Measurements from ENCODE around the gene KASH5.

Gene KASH5

GRCh38 chr19:49425178-49425577 lies 37.1 kb downstream of the KASH5 start, which contains the start of gene GFY:
Gene GFY, plus strand, starts transcription at chr19:49425388. Its CDS starts 1,043 bp downstream, at chr19:49426431.
- no peak within 1 kb of the TSS for H3K27ac ChIP-seq (replicated peaks)
- H3K27me3 ChIP-seq (ENCODE audit: insufficient read depth, poor library complexity, severe bottlenecking) = peaks cover 87% of the 10 kb centered on the region
- no peak for DNase-seq (ENCODE audit: low read depth in 1 of 2, low spot score in 1 of 2)
- no peak within 1 kb of the TSS for H3K4me3 ChIP-seq (replicated peaks; ENCODE audit: insufficient read depth, low read length)
- no peak for TF ChIP-seq SPI1 (IDR thresholded peaks at IDR 0.05; ENCODE audit: borderline replicate concordance, low read depth)
- no peak for TF ChIP-seq POLR2AphosphoS5 (IDR thresholded peaks at IDR 0.05; ENCODE audit: low read depth)
- TF ChIP-seq REST (IDR thresholded peaks at IDR 0.05; ENCODE audit: insufficient replicate concordance, low read depth) = no peak
- TF ChIP-seq CTCF (IDR thresholded peaks at IDR 0.05; ENCODE audit: insufficient read depth, low read length) = no peak
- no peak for TF ChIP-seq GABPA (IDR thresholded peaks at IDR 0.05; ENCODE audit: low read depth)

- Histone ChIP-seq H3K4me3 (replicated peaks; ENCODE audit: insufficient read depth, low read length) (no peak overlapping the region), H3K27ac (replicated peaks) (no peak overlapping the region), H3K27me3 (ENCODE audit: insufficient read depth, poor library complexity, severe bottlenecking) (peaks cover 86% of the 10 kb centered on the region)
- TF ChIP-seq CTCF (IDR thresholded peaks at IDR 0.05; ENCODE audit: insufficient read depth, low read length) (no peak), REST (IDR thresholded peaks at IDR 0.05; ENCODE audit: insufficient replicate concordance, low read depth) (no peak), GABPA (IDR thresholded peaks at IDR 0.05; ENCODE audit: low read depth) (no peak), POLR2AphosphoS5 (IDR thresholded peaks at IDR 0.05; ENCODE audit: low read depth) (no peak), SPI1 (IDR thresholded peaks at IDR 0.05; ENCODE audit: borderline replicate concordance, low read depth) (no peak)
- DNase-seq (ENCODE audit: low read depth in 1 of 2, low spot score in 1 of 2) = no peak
Observed at GRCh38 chr19:49425922-49426592, 38.0 kb downstream of the KASH5 start.

GRCh38 chr19:49427339-49427738 lies 39.3 kb downstream of the KASH5 start:
- H3K4me3 ChIP-seq (replicated peaks; ENCODE audit: insufficient read depth, low read length) = no peak overlapping the region
- peaks cover 78% of the 10 kb centered on the region for H3K27me3 ChIP-seq (ENCODE audit: insufficient read depth, poor library complexity, severe bottlenecking)

More at GRCh38 chr19:49427339-49427738, 39.3 kb downstream of the KASH5 start:
- no peak overlapping the region for H3K27ac ChIP-seq (replicated peaks)
- no peak for DNase-seq (ENCODE audit: low read depth in 1 of 2, low spot score in 1 of 2)
- TF ChIP-seq CTCF (IDR thresholded peaks at IDR 0.05; ENCODE audit: insufficient read depth, low read length) (no peak), GABPA (IDR thresholded peaks at IDR 0.05; ENCODE audit: low read depth) (no peak), REST (IDR thresholded peaks at IDR 0.05; ENCODE audit: insufficient replicate concordance, low read depth) (no peak), POLR2AphosphoS5 (IDR thresholded peaks at IDR 0.05; ENCODE audit: low read depth) (no peak), SPI1 (IDR thresholded peaks at IDR 0.05; ENCODE audit: borderline replicate concordance, low read depth) (no peak)
